Lung microvascular endothelial cell (primary cell): ENCODE results near the gene GRK7. TPM values are rescaled to one million over a fixed set of nuclear protein-coding genes. Genes with fewer than 3 reads are reported as not detected.
"Not testable (repeated sequence)": the region's sequence is repeated elsewhere in the genome, so short reads cannot be mapped to it uniquely, and the experiment has no call there.

Source experiments
- DNase-seq, 2 donors: peaks; one replicate each; pipeline versions ENCODE4 v3.0.0 to v3.0.0-alpha.2; 2010; ENCODE audit warnings: low read depth in 2 of 2
- total RNA-seq: library from RNA; depleted of rRNA; stranded (reverse); fragments of >200 nt; gene quantifications from 2 replicates; pipeline ENCODE4 v1.2.1, GENCODE V29; 2014

GRK7 gene
- total RNA-seq, 1 donor from 2014 or later: not detected

DNA sequence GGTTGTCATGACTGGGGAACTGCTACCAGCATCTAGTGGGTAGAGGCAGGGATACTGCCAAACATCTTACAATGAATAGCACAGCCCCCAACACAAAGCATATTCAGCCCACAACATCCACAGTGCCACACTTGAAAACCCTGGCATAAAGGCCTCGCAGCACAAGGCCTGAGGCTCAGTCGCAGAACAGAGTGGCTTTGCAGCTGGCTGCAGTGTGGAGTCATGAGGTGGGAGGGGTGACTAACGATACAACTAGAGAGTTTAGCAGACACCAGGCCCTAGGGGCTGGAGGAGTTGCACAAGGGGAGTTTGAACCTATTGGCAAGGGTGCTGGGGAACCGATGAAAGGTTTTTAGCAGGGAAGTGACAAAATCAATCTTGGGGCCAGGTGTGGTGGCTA, 32.1 kb downstream of the GRK7 start:
- no peak for DNase-seq

- no peak for DNase-seq
Observed at GRCh38 chr3:141795741-141796080, 32.5 kb downstream of the GRK7 start.

DNA sequence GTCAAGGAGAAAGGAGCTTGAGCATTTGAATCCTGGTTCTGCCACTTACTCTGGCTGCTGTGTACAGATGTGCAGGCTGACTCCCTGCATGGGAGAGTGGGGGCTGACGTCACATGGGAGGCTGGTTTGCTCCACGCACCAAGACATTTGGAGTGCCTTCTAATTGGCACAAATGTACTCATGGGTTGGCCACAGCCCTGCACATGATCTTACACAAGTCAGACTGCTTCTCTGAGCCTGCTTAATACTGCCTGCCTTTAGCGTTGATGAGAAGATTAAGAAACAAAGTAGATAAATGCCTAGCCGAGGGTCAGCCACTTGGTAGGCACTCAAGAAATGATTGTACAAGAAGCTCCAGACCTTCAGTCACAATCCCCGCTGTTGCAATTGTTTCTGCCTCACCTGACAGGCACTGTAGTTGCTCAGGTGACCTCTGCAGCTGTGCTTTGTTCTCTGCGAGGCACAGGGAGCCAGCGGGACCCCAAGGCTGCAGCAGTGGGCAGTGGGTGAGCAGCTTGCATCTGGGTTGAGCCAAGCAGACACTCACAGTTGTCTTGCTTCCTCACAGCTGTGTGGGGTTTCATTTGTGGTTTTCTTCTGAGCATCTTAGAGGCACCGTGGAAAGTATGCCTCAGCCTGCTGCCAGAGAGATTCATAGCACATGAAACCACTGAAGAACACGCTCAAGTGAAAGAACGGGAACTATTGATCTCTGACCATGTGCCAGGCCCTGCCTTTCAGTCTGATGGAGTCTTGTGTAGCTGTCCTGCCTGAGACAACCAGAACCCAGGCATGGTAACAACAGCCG, 33.1 kb downstream of the GRK7 start:
- DNase-seq: no peak

- peak; percentile 75 to 89 for DNase-seq
Observed at GRCh38 chr3:141796889-141797781, 33.9 kb downstream of the GRK7 start.

GRCh38 chr3:141797819-141798447, 34.7 kb downstream of the GRK7 start:
- DNase-seq: peak in 1 of 2 donors; percentile 52

- DNase-seq: no peak
Observed at GRCh38 chr3:141798448-141798845, 35.2 kb downstream of the GRK7 start.

GRCh38 chr3:141802316-141803077, 39.3 kb downstream of the GRK7 start:
- DNase-seq: no peak

GRCh38 chr3:141803538-141803937, 40.3 kb downstream of the GRK7 start:
- not testable (repeated sequence) for DNase-seq

GRCh38 chr3:141804447-141804777, 41.2 kb downstream of the GRK7 start:
- no peak for DNase-seq

DNA sequence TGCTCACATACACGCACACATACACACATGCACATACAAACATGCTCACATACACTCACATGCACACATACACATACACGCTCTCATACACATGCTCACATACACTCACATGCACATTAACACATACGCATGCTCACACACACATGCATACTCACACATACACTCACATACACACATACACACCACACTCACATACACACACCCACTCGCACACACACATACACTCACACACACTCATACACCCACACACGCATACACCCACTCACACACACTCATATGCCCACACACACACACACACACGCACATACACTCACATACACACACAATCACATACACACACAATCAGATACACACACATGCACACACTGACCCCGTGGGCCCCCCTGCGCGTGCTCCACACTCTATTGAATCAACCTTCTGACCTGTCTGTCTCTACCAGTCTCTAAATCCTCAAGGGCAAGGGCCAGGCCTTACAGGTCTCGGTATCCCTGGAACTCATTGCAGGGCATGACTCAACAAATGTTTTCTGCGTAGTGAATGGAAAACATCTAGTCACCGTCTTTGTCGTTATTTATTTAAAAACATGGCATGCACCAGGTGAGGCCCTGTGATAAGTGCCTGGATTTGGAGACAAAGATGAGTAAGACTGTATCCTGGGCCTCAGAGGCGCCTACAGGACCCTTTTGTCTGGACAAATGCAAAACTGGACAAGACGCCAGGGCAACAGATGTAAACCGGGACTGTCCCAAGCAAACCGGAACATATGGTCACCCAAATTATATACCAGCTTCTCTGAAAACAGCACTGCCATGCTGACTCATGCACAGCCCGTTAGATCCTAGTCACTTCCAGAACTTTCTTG, 41.8 kb downstream of the GRK7 start:
- no peak for DNase-seq

- DNase-seq: no peak
Observed at GRCh38 chr3:141807277-141808033, 44.2 kb downstream of the GRK7 start.

DNA sequence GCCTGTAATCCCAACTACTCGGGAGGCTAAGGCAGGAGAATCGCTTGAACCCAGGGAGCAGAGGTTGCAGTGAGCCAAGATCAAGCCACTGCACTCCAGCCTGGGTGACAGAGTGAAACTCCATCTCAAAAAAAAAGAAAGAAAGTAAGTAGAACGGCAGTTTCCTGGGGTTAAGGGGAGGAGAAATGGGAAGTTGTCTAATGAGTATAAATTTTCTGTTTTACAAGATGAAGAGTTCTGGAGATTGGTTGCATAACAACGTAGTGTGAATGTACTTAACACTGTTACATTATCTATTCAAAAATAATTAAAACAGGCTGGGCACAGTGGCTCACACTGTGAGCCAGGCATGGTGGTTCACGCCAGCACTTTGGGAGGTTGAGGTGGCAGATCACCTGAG, 45.4 kb downstream of the GRK7 start:
- DNase-seq: no peak

GRCh38 chr3:141810161-141810560, 47.0 kb downstream of the GRK7 start:
- DNase-seq: no peak

- no peak for DNase-seq
Observed at GRCh38 chr3:141811348-141811747, 48.1 kb downstream of the GRK7 start.

DNA sequence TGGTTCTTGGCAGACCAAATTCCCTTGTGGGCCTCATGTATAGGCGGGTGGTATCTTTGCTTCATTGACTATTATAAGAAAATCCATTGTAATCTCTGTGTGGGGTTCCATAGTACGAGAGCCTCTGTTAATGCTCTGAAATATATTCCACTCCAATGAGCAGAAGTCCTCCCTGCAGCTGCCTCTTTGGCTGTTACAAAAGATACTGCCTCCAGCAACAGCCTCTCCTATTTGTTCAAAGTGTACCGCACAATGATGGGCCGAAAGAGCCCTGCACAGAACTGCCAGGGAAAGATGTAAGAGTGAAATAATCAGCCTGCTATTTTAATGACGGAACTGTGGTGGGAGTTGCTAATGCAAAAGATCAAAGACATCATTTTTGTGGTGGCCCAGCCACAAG, 48.9 kb downstream of the GRK7 start:
- no peak for DNase-seq

DNA sequence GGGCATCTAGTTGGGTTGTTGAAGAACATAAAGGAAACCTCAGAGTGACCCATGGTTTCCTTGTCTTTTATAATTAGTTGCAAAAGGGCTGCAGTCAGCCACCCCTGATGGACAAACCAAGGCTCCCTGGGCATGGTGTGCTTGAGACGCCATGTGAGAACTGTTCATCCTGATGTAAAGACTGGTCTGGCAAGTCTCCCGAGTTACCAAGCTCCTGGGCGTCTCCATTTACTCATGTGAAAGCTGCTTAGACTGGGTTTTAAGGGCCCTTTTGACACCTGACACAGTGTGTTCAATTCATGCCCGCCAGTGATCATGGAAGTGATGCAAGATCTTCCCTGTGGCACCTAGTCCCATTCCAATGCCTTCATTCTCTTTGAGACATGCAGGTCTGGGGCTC, 49.4 kb downstream of the GRK7 start:
- DNase-seq: no peak
